ENCODE data around the gene KHDRBS2. TPM values are rescaled to one million over a fixed set of nuclear protein-coding genes. Genes with fewer than 3 reads are reported as not detected.

Gene KHDRBS2
- total RNA-seq, 1 donor from 2014 or later = not detected

GRCh38 chr6:62202078-62202477 is 83.9 kb downstream of the KHDRBS2 start:
- no peak for DNase-seq (ENCODE audit: low spot score)
- Mint-ChIP-seq H3K36me3 (ENCODE audit: low read depth) (no peaks in the 10 kb centered on the region), H3K4me3 (ENCODE audit: unreplicated experiment) (no peak overlapping the region), H3K27me3 (ENCODE audit: low read depth) (no peaks in the 10 kb centered on the region), H3K27ac (ENCODE audit: unreplicated experiment) (no peak overlapping the region), H3K4me1 (ENCODE audit: low read depth) (no peaks in the 10 kb centered on the region), H3K9me3 (ENCODE audit: low read depth) (peaks cover 11% of the 10 kb centered on the region)
- no peak for TF ChIP-seq CTCF (IDR thresholded peaks at IDR 0.05)

GRCh38 chr6:62192593-62192992 is 93.4 kb downstream of the KHDRBS2 start:
- TF ChIP-seq CTCF (IDR thresholded peaks at IDR 0.05) = no peak
- H3K27me3 Mint-ChIP-seq (ENCODE audit: low read depth) = no peaks in the 10 kb centered on the region
- H3K4me3 Mint-ChIP-seq (ENCODE audit: unreplicated experiment) = no peak overlapping the region
- no peaks in the 10 kb centered on the region for H3K4me1 Mint-ChIP-seq (ENCODE audit: low read depth)
- no peaks in the 10 kb centered on the region for H3K36me3 Mint-ChIP-seq (ENCODE audit: low read depth)
- H3K27ac Mint-ChIP-seq (ENCODE audit: unreplicated experiment) = no peak overlapping the region
- DNase-seq (ENCODE audit: low spot score) = no peak
- H3K9me3 Mint-ChIP-seq (ENCODE audit: low read depth) = peaks cover 6% of the 10 kb centered on the region

GRCh38 chr6:62175195-62175594 is 110.8 kb downstream of the KHDRBS2 start:
- TF ChIP-seq CTCF (IDR thresholded peaks at IDR 0.05) = no peak
- H3K9me3 Mint-ChIP-seq (ENCODE audit: low read depth) = peaks cover 3% of the 10 kb centered on the region
- no peaks in the 10 kb centered on the region for H3K36me3 Mint-ChIP-seq (ENCODE audit: low read depth)
- no peaks in the 10 kb centered on the region for H3K4me1 Mint-ChIP-seq (ENCODE audit: low read depth)
- no peak overlapping the region for H3K27ac Mint-ChIP-seq (ENCODE audit: unreplicated experiment)
- no peak overlapping the region for H3K4me3 Mint-ChIP-seq (ENCODE audit: unreplicated experiment)
- DNase-seq (ENCODE audit: low spot score) = no peak
- no peaks in the 10 kb centered on the region for H3K27me3 Mint-ChIP-seq (ENCODE audit: low read depth)

- peaks cover 3% of the 10 kb centered on the region for H3K9me3 Mint-ChIP-seq (ENCODE audit: low read depth)
- no peak for TF ChIP-seq CTCF (IDR thresholded peaks at IDR 0.05)
- no peak for DNase-seq (ENCODE audit: low spot score)
Measured at GRCh38 chr6:62174548-62174947, 111.5 kb downstream of the KHDRBS2 start.

GRCh38 chr6:62167736-62168135 is 118.3 kb downstream of the KHDRBS2 start:
- H3K4me3 Mint-ChIP-seq (ENCODE audit: unreplicated experiment) = no peak overlapping the region
- no peak overlapping the region for H3K27ac Mint-ChIP-seq (ENCODE audit: unreplicated experiment)
- no peak for TF ChIP-seq CTCF (IDR thresholded peaks at IDR 0.05)
- H3K4me1 Mint-ChIP-seq (ENCODE audit: low read depth) = no peaks in the 10 kb centered on the region
- no peak for DNase-seq (ENCODE audit: low spot score)
- no peaks in the 10 kb centered on the region for H3K36me3 Mint-ChIP-seq (ENCODE audit: low read depth)
- peaks cover 2% of the 10 kb centered on the region for H3K27me3 Mint-ChIP-seq (ENCODE audit: low read depth)
- peaks cover 3% of the 10 kb centered on the region for H3K9me3 Mint-ChIP-seq (ENCODE audit: low read depth)

More at GRCh38 chr6:62174548-62174947, 111.5 kb downstream of the KHDRBS2 start:
- H3K4me1 Mint-ChIP-seq (ENCODE audit: low read depth) = no peaks in the 10 kb centered on the region
- H3K27ac Mint-ChIP-seq (ENCODE audit: unreplicated experiment) = no peak overlapping the region
- no peaks in the 10 kb centered on the region for H3K36me3 Mint-ChIP-seq (ENCODE audit: low read depth)
- H3K27me3 Mint-ChIP-seq (ENCODE audit: low read depth) = no peaks in the 10 kb centered on the region
- no peak overlapping the region for H3K4me3 Mint-ChIP-seq (ENCODE audit: unreplicated experiment)

Data from chondrocyte (in vitro differentiated cells).